Stimulated activated naive CD8-positive, alpha-beta T cell treated with anti-CD3 and anti-CD28 coated beads, Interleukin-15, Interleukin-2, amounts not matched to agents 100 U/mL and 50 U/mL, for 24 hours (primary cell): ENCODE results near the gene ZNF281.
"Not testable (repeated sequence)": the region's sequence is repeated elsewhere in the genome, so short reads cannot be mapped to it uniquely, and the experiment has no call there.

Experiments used
- ATAC-seq: fragments of 150-1000 bp; cut with Tn5 transposase; one replicate; pipeline ENCODE4 v1.10.0; 2021
- DNase-seq: peaks from one replicate; pipeline ENCODE4 v3.0.0; 2021

The ZNF281 gene

GRCh38 chr1:200364091-200364759, 45.6 kb downstream of the ZNF281 start:
- DNase-seq = no peak
- no peak for ATAC-seq

GRCh38 chr1:200363264-200363933, 46.4 kb downstream of the ZNF281 start:
- ATAC-seq (no peak), DNase-seq (no peak)

- DNase-seq (no peak), ATAC-seq (no peak)
Measured at GRCh38 chr1:200362421-200362820, 47.4 kb downstream of the ZNF281 start.

- no peak for DNase-seq
- no peak for ATAC-seq
Measured at GRCh38 chr1:200359610-200360163, 50.1 kb downstream of the ZNF281 start.

GRCh38 chr1:200357925-200358324, 51.9 kb downstream of the ZNF281 start:
- not testable (repeated sequence) for ATAC-seq, DNase-seq

GRCh38 chr1:200355801-200356200, 54.0 kb downstream of the ZNF281 start:
- no peak for ATAC-seq
- no peak for DNase-seq
